Mucosa of gallbladder (tissue), 1 donor: ENCODE measurements around the gene ACTR5. TPM values are rescaled to one million over a fixed set of nuclear protein-coding genes. Genes with fewer than 3 reads are reported as not detected.

Source experiments
- DNase-seq: peaks from one replicate; pipeline ENCODE4 v3.0.0-alpha.2; 2020; ENCODE audit warnings: low spot score
- total RNA-seq: library from RNA; stranded (reverse); gene quantifications from one replicate; pipeline ENCODE4 v1.2.1, GENCODE V29; 2021
- donor health status: DM: no; HTN: no; CAD: no.

ACTR5 gene
- total RNA-seq: 6.7 TPM

DNA sequence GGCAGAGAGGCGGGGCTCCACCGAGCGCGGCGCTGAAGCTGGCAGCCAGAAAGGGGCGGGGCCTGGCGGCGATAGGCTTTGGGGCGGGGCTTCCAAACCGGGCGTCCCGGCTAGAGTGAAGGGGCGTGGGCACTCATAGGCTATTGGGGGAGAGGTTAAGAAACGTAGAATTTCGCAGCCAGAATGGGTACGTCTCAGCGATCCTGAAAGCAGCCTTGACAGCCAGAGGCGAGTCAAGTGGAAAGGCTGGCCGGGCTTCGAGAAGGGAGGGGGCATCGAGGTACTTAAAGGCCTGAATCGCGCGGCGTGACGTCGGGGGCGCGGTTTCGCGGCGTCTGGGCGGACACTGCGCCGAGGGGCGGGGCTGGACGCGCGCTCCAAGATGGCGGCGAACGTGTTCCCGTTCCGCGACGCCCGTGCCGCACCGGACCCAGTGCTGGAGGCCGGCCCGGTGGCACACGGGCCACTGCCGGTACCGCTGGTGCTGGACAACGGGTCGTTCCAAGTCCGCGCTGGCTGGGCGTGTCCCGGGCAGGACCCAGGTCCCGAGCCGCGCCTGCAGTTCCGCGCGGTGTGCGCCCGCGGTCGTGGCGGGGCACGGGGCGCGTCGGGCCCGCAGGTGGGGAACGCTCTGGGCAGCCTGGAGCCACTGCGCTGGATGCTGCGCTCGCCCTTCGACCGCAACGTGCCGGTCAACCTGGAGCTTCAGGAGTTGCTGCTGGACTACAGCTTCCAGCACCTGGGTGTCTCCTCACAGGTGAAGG is at the start of gene ACTR5:
Gene ACTR5 (plus strand): TSS at position 364 of the 764 bp plus-strand sequence. CDS start 19 bp downstream, at position 383.
- peak; percentile 95 for DNase-seq

GRCh38 chr20:38698541-38698940 is 49.7 kb upstream of the ACTR5 start:
- no peak for DNase-seq

GRCh38 chr20:38700141-38700540 is 48.1 kb upstream of the ACTR5 start:
- DNase-seq: no peak

DNA sequence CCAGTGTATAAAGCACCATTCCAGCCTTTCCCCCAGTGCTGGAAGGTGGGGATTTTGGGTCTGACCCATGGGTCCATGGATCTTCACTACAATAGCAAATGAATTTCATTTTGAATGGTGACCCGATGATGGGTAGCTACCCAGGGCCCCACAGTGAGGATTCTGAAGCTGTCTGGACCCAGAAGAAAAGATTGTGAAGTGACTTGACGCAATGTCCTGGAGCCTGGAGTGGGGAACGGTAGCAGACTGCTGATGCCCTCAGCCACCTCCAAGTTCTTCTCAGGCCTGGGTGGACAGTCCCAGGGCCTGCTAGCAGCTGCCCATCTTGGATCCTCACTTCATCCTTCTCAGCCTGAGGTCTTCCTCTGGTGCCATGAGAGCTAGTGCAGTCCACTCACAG is 47.3 kb upstream of the ACTR5 start:
- no peak for DNase-seq

DNA sequence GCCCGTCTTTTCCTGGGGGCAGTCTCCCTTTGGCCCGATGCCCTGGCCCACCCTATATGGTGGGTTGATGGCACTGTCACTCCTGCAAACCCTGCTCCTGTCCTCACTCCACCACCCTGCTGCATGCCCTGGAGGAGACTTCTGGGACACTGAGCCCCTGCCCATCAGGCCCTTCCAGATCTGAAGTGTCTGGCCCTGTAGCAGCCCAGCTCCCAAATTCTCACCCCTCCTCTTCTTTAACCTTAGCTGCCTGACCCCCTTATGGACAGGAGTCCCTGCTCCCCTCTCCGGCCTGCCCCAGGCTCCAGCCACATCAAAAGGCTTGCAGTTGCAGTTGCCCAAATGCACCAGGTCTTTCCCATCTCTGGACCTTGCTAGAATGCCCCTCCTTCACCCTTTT is 44.7 kb upstream of the ACTR5 start:
- no peak for DNase-seq

DNA sequence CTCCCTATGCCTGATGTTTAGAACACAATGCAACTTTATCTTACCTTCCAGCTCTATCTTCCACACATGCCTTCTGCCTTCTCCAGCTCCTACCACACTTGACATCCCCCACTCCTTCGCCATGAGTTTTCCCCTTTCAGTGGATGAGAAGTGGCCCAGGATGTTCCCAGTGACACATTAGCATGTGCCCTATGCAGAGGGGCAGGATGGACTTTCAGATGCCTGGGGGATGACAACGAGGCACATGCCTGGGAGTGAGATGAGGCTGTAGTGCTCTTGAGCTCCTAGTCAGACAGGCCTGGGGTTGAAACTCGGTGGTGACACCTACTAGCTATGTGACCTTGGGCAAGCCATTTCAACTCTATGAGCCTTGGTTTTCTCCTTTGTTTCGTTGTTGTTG is 44.1 kb upstream of the ACTR5 start:
- DNase-seq: no peak

- no peak for DNase-seq
Observed at GRCh38 chr20:38706509-38706908, 41.8 kb upstream of the ACTR5 start.

DNA sequence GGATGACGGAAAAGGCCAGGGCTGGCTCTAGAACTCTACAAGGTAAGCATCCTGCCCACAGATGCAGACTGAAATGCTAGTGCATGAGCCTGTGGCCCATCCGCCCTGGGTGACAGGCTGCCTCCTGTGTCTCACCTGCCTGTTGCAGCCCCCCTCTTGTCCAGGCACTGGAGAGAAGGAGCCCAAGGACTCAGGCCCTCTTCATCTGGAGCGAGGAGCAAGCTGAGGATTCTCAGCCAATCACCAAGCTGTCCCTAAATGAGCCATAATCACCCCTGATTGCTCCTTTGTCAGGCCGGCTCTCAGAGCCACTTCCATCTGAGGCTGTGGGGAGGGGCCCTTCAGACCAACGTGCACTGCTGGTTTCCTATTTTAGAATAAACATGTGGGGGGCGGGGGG is 34.0 kb upstream of the ACTR5 start:
- no peak for DNase-seq

- no peak for DNase-seq
Observed at GRCh38 chr20:38715646-38716045, 32.6 kb upstream of the ACTR5 start.

GRCh38 chr20:38722683-38723016 is 25.6 kb upstream of the ACTR5 start:
- DNase-seq: no peak

DNA sequence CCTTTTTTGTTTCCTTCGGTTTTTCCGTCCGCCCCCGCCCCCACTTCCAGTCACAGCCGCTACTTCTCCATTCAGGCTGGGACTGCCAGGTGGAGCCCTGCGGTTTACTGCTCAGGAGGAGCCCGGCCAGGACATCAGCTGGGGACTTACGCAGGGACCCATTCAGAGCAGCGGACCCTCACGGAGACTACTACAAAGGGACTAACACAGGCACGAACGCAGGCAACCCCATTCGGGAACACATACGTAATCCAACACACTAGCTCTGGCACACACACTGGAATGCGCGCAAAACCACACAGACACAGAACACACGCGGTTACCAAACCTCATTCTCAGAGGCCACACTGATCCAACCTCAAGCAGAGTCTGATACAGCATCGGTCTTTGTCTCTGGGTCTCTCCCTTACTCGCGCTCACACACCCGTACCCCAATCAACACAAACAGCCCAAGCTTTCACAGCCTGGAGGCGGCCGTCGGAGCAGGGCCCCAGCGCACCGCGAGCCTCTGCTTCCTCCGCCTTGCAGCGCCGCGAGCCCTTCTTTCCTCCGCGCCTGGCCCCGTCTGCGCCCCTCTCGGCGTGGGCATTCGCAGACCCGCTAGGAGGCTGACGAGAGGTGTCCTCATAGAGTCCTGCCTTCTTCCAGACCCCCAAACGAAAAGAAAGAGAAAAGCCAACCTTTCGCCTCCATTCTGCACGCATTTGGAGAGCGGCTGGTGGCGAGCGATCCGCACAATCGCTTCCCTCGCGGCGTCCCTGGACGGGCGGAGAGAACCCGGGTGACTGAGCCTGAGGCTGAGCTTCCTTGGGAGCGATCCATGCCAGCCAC is 25.0 kb upstream of the ACTR5 start:
- no peak for DNase-seq

- DNase-seq: no peak
Observed at GRCh38 chr20:38723848-38724625, 24.2 kb upstream of the ACTR5 start, which contains the start of gene SLC32A1. Gene SLC32A1 (plus strand): TSS chr20:38724486. CDS start chr20:38724725, 239 bp downstream.

GRCh38 chr20:38724626-38725147 is 23.6 kb upstream of the ACTR5 start:
- DNase-seq: no peak

DNA sequence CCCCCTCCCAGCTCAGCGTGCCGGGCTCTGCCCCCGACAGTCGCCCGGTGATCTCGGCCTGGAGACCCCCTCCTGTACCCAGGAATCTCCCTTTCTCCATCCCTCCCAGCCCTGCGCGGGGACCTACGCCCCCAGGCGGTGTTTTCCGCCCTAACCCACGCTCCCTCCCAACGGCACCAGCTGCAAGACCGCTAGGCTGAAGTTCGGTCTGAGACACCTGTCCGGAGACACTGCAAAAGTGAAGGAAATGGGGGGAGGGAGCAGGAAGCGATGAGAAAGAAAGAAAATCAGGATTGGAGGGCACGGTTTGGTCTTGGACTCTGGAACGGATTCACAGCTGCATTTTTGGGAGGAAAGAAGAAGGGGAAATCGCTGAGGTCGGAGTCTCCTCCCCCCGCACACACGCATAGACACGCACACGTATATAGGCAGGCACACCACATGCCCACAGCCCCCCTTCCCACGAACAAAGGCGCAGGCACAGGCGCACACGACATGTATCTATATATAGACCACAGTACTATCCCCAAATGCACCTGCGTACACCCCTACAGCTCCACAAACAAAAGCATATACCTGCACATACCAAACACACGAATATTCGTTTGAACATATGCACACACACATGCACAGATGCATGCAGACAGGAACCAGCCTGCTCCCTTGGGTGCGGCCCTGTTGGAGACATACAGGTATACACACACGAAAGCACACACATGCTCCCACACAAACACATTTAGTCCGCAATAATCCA is 22.9 kb upstream of the ACTR5 start:
- DNase-seq: no peak

DNA sequence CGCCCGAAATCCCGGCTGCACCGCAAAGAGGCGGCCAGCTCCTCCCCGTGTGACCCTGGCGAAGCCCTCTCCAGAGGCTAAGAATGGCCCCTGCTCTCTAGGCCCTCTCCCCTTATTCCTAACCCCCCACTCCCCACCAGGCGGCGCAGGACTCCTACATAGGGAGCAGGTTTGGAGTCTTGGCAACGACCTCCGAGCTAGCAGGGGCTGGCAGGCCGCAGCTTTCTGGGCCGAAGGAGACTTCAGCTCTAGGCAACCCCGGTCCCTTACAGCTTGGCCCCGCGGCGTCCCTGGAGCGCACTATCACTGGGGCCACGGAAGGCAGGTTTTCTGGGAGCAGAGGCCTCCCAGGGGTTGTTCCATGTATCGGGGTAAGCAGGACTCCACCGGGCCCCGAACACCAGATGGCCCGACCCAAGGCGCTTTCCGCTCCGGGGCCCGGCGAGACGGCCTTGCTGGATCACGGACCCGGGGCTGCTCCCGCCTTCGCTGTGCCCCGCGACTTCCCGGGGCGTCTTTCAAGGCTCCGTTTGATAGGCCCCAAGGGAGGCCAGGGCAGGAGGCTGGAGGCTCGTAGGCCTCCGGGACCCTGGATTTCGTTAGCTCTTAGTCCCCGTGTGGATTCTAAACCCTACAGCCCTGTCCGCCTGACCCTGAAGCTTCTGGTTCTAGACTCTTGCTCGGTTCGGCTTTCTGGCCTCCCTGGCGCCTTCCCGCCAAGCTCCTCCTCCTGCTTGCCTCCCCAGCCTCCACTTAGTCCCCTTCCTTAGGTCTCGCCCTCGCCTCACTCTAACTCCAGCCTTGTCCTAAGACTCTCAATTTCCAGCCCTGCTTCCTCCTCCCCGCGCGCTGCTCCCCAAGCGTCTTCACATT is 22.1 kb upstream of the ACTR5 start:
- no peak for DNase-seq

GRCh38 chr20:38726804-38727606 is 21.3 kb upstream of the ACTR5 start:
- no peak for DNase-seq

DNA sequence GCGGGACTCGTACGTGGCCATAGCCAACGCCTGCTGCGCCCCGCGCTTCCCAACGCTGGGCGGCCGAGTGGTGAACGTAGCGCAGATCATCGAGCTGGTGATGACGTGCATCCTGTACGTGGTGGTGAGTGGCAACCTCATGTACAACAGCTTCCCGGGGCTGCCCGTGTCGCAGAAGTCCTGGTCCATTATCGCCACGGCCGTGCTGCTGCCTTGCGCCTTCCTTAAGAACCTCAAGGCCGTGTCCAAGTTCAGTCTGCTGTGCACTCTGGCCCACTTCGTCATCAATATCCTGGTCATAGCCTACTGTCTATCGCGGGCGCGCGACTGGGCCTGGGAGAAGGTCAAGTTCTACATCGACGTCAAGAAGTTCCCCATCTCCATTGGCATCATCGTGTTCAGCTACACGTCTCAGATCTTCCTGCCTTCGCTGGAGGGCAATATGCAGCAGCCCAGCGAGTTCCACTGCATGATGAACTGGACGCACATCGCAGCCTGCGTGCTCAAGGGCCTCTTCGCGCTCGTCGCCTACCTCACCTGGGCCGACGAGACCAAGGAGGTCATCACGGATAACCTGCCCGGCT is 20.6 kb upstream of the ACTR5 start:
- DNase-seq: no peak

GRCh38 chr20:38728191-38728781 is 20.0 kb upstream of the ACTR5 start:
- DNase-seq: no peak
